ENCODE data around the gene SUMF1.

SUMF1 gene

GRCh38 chr3:4375911-4376310 lies 91.2 kb downstream of the SUMF1 start:
- no peak for DNase-seq

GRCh38 chr3:4373669-4374068 lies 93.4 kb downstream of the SUMF1 start:
- DNase-seq, result no peak

DNA sequence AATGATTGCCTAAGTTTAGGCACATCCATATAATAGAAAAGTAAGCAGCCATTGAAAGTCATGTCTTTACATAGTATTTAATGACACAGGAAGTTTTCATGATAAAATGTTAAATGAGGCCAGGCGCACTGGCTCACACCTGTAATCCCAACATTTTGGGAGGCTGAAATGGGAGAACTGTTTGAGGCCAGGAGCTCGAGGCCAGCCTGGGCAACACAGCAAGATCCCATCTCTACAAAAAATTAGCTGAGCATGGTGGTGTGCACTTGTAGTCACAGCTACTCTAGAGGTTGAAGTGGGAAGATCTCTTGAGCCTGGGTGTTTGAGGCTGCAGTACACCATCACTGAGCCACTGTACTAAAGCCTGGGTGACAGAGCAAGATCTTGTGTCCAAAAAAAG lies 104.5 kb downstream of the SUMF1 start:
- DNase-seq, result no peak

GRCh38 chr3:4360817-4361216 lies 106.3 kb downstream of the SUMF1 start:
- no peak for DNase-seq

GRCh38 chr3:4359805-4360502 lies 107.1 kb downstream of the SUMF1 start:
- DNase-seq, result no peak

GRCh38 chr3:4358273-4358672 lies 108.8 kb downstream of the SUMF1 start:
- no peak for DNase-seq

DNA sequence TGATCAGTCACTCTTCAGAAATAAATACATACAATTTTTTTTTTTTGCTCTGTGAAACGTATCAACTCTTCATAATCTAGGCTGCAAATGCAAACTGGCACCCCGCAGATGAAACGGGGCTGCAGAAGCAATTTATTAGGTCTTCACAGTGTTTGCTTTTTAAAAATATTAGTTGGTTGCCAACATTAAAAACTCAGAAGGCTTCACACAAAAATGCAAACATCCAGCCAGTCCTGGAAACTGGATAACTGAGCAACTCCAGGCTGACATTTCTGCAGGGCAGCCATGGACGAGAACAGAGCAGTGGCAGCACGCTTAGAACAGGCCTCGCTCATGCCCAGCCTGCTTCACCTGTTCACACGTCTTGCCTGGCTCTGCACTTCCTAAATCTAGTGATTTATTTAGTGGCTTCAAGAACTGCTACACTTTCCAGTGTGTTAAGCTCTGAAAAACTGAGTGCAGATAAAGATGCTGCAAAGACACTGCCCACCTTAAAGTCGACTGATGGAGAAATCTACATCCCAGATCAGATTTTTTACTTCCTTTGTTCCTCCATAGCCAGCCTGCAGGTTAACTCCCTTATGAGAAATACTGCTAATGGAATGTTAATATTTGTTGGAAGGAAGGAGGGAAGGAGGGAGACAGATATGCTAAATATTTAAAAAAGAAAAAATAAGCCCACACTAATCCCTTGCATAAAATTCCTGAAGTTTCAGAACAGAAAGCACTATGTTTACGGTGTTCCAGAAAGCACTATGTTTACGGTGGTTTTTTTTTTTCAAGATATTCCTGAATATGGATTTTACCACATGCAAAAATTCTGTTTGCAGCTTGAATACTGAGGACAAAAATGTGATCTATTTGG lies 110.3 kb downstream of the SUMF1 start:
- no peak for DNase-seq

GRCh38 chr3:4356220-4356540 lies 110.9 kb downstream of the SUMF1 start:
- no peak for DNase-seq

- DNase-seq, result no peak
These were observed 111.5 kb downstream of the SUMF1 start for GRCh38 chr3:4355401-4356219.

- DNase-seq, result no peak
These were observed 115.2 kb downstream of the SUMF1 start for GRCh38 chr3:4351872-4352271.

GRCh38 chr3:4351164-4351855 lies 115.8 kb downstream of the SUMF1 start:
- DNase-seq, result peak; percentile 49 to 54

GRCh38 chr3:4350789-4351163 lies 116.3 kb downstream of the SUMF1 start:
- DNase-seq, result peak; percentile 46 to 52

GRCh38 chr3:4343258-4343657 lies 123.8 kb downstream of the SUMF1 start:
- no peak for DNase-seq

DNA sequence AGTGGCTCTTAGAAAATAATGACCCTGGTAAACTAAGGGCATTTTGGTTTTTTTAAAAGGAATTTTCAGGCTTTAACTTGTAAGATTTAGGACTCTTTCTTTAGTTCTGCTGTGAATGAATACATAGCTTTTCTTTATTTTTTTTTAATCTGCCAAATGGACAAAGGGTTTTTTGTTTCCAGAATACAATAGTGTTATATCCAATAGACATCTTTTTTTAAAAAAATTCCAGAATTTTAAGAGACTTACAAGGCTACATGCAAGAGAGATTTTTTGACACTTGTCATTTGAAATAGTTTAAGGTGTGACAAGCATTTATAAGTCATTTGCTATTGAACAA lies 125.8 kb downstream of the SUMF1 start:
- DNase-seq, result no peak

- DNase-seq, result no peak
These were observed 126.4 kb downstream of the SUMF1 start for GRCh38 chr3:4340411-4341335.

DNA sequence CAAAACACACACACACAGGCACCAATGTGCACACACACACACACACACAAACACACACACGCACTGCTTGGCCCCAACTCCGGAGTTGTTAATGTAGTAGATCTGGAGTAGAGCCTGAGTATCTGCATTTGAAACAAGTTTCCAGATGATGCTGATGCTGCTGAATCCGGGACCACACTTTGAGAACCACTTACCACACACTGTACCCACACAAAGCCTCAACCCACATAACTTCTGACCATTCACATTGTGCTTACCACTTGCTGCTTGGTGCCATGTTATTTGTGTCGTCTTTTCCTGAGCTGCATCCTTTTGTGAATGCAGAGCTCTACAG lies 127.0 kb downstream of the SUMF1 start:
- no peak for DNase-seq

DNA sequence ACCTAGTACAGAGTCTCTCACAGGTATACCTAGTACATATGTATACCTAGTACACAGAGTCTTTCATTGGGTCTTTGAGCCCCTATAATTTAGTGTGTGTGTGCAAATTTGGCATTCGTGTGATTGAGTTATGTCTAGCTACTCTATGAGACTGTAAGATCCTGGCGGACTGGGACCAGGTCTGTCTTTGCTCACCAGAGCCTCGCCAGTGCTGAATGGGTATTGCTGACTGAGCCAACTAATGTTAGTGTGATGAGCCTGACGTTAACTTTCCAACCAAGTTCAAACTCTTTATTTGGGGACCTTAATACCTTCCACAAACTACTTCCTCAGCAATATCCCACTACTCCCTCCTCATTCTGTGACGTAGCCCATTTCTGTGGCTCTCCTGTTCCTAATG lies 128.3 kb downstream of the SUMF1 start:
- DNase-seq, result no peak

- DNase-seq, result no peak
These were observed 130.1 kb downstream of the SUMF1 start for GRCh38 chr3:4336850-4337546.

DNA sequence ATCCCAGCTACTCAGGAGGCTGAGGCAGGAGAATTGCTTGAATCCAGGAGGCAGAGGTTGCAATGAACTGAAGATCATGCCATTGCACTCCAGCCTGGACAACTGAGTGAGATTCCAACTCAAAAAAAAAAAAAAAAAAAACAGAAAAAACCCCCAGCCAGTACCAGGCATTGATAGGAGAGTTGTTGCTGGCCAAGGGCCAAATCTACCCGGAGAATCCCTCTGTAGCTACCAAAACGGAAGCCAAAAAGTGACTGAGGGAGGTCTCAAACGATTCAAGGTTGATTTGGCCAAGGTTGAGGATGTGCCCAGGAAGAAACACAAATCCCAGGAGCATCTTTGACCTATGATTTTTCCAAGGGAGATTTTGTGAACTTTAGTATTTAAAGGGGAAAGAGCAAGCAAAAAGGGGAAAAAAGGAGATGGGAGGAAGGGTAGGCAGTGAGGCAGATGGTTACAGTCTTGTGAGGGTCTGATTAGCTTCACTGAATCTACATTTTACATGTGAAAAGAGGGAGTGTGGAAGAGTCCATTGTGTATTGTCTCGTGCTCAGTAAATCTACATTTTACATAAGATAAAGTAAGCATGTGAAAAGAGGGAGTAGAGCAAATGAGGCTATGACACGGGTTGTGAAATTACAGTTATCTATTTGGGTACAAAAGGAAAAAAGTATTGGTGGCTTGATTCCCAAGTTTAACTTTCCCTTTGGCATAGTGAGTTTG lies 131.1 kb downstream of the SUMF1 start:
- DNase-seq, result no peak

GRCh38 chr3:4334548-4334947 lies 132.5 kb downstream of the SUMF1 start:
- no peak for DNase-seq

- no peak for DNase-seq
These were observed 134.1 kb downstream of the SUMF1 start for GRCh38 chr3:4332991-4333390.

All from activated T-cell treated with anti-CD3 and anti-CD28 coated beads, Interleukin-2, amount 50 U/mL, for 48 hours (primary cell).